SK-N-SH (cell line): ENCODE results near the gene METAP1. TPM values are rescaled to one million over a fixed set of nuclear protein-coding genes. Genes with fewer than 3 reads are reported as not detected.

ENCODE experiments used
- CTCF ChIA-PET: fragments of 300-600, 350-600 bp; formaldehyde crosslinking; extraction: SDS; loops from one replicate; lab custom pipeline; 2021; lab: Yijun Ruan, JAX
- POLR2A ChIA-PET: fragments of 350-600 bp; sonication (Branson Sonifier 250); formaldehyde crosslinking; extraction: SDS; loops from one replicate; lab custom pipeline; 2020; ENCODE audit warnings: antibody characterized with exemption, inconsistent platforms; lab: Yijun Ruan, JAX
- DNase-seq: peaks from one replicate; pipeline ENCODE4 v3.0.0; 2012
- H2AFZ ChIP-seq: fragments of 200-600 bp; sonication (generic); 2 replicates; pipeline ENCODE4 v1.8.1; 2016; ENCODE audit warnings: antibody characterized with exemption, mild to moderate bottlenecking, low read depth
- H3F3A ChIP-seq: fragments of 200-600 bp; sonication (generic); replicated peaks from 2 replicates; pipeline ENCODE3; 2016; ENCODE audit warnings: antibody characterized with exemption, mild to moderate bottlenecking; ENCODE audit not compliant: insufficient read depth
- H3K27ac ChIP-seq, 2 experiments: fragments of 200-500 bp in 1 of 2; fragments of 200-600 bp in 1 of 2; sonication (Bioruptor generic) in 1 of 2; sonication (generic), shearing (Covaris generic) in 1 of 2; 2 replicates each; pipeline versions ENCODE4 v1.5.1 to v1.6.1; 2014 to 2016; ENCODE audit warnings: low read depth in 2 of 2, inconsistent platforms in 1 of 2, low read length in 1 of 2, mild to moderate bottlenecking in 1 of 2, mixed read lengths in 1 of 2
- H3K27me3 ChIP-seq: fragments of 200-600 bp; sonication (generic), shearing (Covaris generic); 2 replicates; pipeline ENCODE4 v1.6.1; 2016; ENCODE audit warnings: mixed run types; ENCODE audit not compliant: insufficient read depth
- H3K36me3 ChIP-seq, 2 experiments: fragments of 200-500 bp in 1 of 2; fragments of 200-600 bp in 1 of 2; sonication (Bioruptor generic) in 1 of 2; sonication (generic) in 1 of 2; replicated peaks in 1 of 2; 2 replicates each; pipeline versions ENCODE3 to v1.5.1; 2014 to 2016; ENCODE audit warnings: low read length in 1 of 2, mild to moderate bottlenecking in 1 of 2; ENCODE audit not compliant: insufficient read depth in 2 of 2, control insufficient read depth in 1 of 2
- H3K4me1 ChIP-seq, 2 experiments: fragments of 200-500 bp in 1 of 2; fragments of 200-600 bp in 1 of 2; sonication (Bioruptor generic) in 1 of 2; sonication (generic), shearing (Covaris generic) in 1 of 2; 2 replicates each; pipeline versions ENCODE4 v1.5.1 to v1.6.1; 2014 to 2016; ENCODE audit warnings: low read depth in 1 of 2, low read length in 1 of 2, mixed run types in 1 of 2; ENCODE audit not compliant: insufficient read depth in 2 of 2, control insufficient read depth in 1 of 2
- H3K4me2 ChIP-seq: fragments of 200-600 bp; sonication (generic), shearing (Covaris generic); 2 replicates; pipeline ENCODE4 v1.6.1; 2017; ENCODE audit warnings: mixed run types
- H3K4me3 ChIP-seq, 2 experiments: fragments of 200-500 bp in 1 of 2; fragments of 200-600 bp in 1 of 2; sonication (Bioruptor generic) in 1 of 2; sonication (generic), shearing (Covaris generic) in 1 of 2; 2 replicates each; pipeline versions ENCODE4 v1.5.1 to v1.8.1; 2014 to 2016; ENCODE audit warnings: low read depth in 2 of 2, inconsistent platforms in 1 of 2, low read length in 1 of 2, mild to moderate bottlenecking in 1 of 2, mixed read lengths in 1 of 2, moderate library complexity in 1 of 2
- H3K79me2 ChIP-seq: fragments of 200-600 bp; sonication (generic); 2 replicates; pipeline ENCODE4 v1.8.1; 2017; ENCODE audit warnings: mild to moderate bottlenecking; ENCODE audit not compliant: insufficient read depth
- H3K9ac ChIP-seq: fragments of 200-600 bp; sonication (generic); 2 replicates; pipeline ENCODE4 v1.6.1; 2017; ENCODE audit warnings: mixed run types
- H3K9me2 ChIP-seq: fragments of 200-600 bp; sonication (generic); 2 replicates; pipeline ENCODE4 v1.6.1; 2017; ENCODE audit warnings: mixed run types
- H3K9me3 ChIP-seq: fragments of 200-600 bp; sonication (generic); 2 replicates; pipeline ENCODE4 v1.6.1; 2017; ENCODE audit warnings: mixed run types, mild to moderate bottlenecking, moderate library complexity
- H4K20me1 ChIP-seq: fragments of 200-600 bp; sonication (generic); 2 replicates; pipeline ENCODE4 v1.6.1; 2017; ENCODE audit warnings: mild to moderate bottlenecking, mixed run types; ENCODE audit not compliant: insufficient read depth
- CHD2 ChIP-seq: fragments of 150-350 bp; IDR thresholded peaks from 2 replicates; pipeline ENCODE4 v1.6.1; 2018; ENCODE audit warnings: low read length; ENCODE audit not compliant: partially characterized antibody
- CTCF ChIP-seq: fragments of 200-600 bp; sonication (generic); IDR thresholded peaks from 2 replicates; pipeline ENCODE4 v1.6.1; 2017; ENCODE audit warnings: antibody characterized with exemption, mild to moderate bottlenecking, moderate library complexity
- ELF1 ChIP-seq: IDR thresholded peaks from 2 replicates; pipeline ENCODE4 v1.4.0; 2012
- FOXJ3 ChIP-seq: sonication (generic); formaldehyde crosslinking; IDR thresholded peaks from 2 replicates; pipeline ENCODE4 v1.5.1; 2020; ENCODE audit warnings: mild to moderate bottlenecking, missing genetic modification reagents
- FOXM1 ChIP-seq: IDR thresholded peaks from 2 replicates; pipeline ENCODE4 v1.4.0; 2012; ENCODE audit warnings: low read depth, mild to moderate bottlenecking
- GABPA ChIP-seq: IDR thresholded peaks from 2 replicates; pipeline ENCODE4 v1.4.0; 2012; ENCODE audit warnings: low read depth, mild to moderate bottlenecking
- IRF3 ChIP-seq: fragments of 150-350 bp; IDR thresholded peaks from 2 replicates; pipeline ENCODE4 v1.6.1; 2016; ENCODE audit warnings: mild to moderate bottlenecking, low read depth, low read length
- JUND ChIP-seq: IDR thresholded peaks from 2 replicates; pipeline ENCODE4 v1.4.0; 2012
- MAX ChIP-seq: IDR thresholded peaks from 2 replicates; pipeline ENCODE4 v1.4.0; 2012; ENCODE audit warnings: low read depth
- MEF2A ChIP-seq: IDR thresholded peaks from 2 replicates; pipeline ENCODE4 v1.4.0; 2012; ENCODE audit warnings: low read depth, borderline replicate concordance
- POLR2AphosphoS5 ChIP-seq: IDR thresholded peaks from 2 replicates; pipeline ENCODE4 v1.6.1; 2012; ENCODE audit warnings: low read depth, low read length
- RAD21 ChIP-seq: IDR thresholded peaks from 2 replicates; pipeline ENCODE4 v1.6.1; 2012; ENCODE audit warnings: mild to moderate bottlenecking, low read length
- RCOR1 ChIP-seq: fragments of 150-350 bp; IDR thresholded peaks from 2 replicates; pipeline ENCODE4 v1.6.1; 2017; ENCODE audit warnings: antibody characterized with exemption, low read length
- REST ChIP-seq: IDR thresholded peaks from 2 replicates; pipeline ENCODE4 v1.6.1; 2012; ENCODE audit warnings: mild to moderate bottlenecking, low read depth, low read length, moderate library complexity
- RFX5 ChIP-seq: IDR thresholded peaks from 2 replicates; pipeline ENCODE4 v1.6.1; 2012; ENCODE audit warnings: mild to moderate bottlenecking, improper control_type of control experiment, low read length
- RXRA ChIP-seq: IDR thresholded peaks from 2 replicates; pipeline ENCODE4 v1.4.0; 2012; ENCODE audit warnings: low read depth, mild to moderate bottlenecking, borderline replicate concordance
- SIN3A ChIP-seq: IDR thresholded peaks from 2 replicates; pipeline ENCODE4 v1.6.1; 2012; ENCODE audit warnings: low read depth, mild to moderate bottlenecking, low read length, moderate library complexity, borderline replicate concordance
- SMC3 ChIP-seq: IDR thresholded peaks from 2 replicates; pipeline ENCODE4 v1.6.1; 2012; ENCODE audit warnings: low read depth, low read length, improper control_type of control experiment
- TCF12 ChIP-seq: IDR thresholded peaks from 2 replicates; pipeline ENCODE4 v1.4.0; 2012
- TEAD4 ChIP-seq: IDR thresholded peaks from 2 replicates; pipeline ENCODE4 v1.4.0; 2012; ENCODE audit warnings: mild to moderate bottlenecking, borderline replicate concordance; ENCODE audit not compliant: insufficient read depth
- USF1 ChIP-seq: IDR thresholded peaks from 2 replicates; pipeline ENCODE4 v1.4.0; 2012; ENCODE audit warnings: low read depth, borderline replicate concordance
- YY1 ChIP-seq: IDR thresholded peaks from 2 replicates; pipeline ENCODE4 v1.4.0; 2012; ENCODE audit warnings: low read depth, mild to moderate bottlenecking
- WGBS: methylation state at CpG from one replicate; pipeline ENCODE4 v1.1.6; 2017; ENCODE audit warnings: low lambda C conversion rate; 5-methylcytosine and 5-hydroxymethylcytosine counted together
- polyA plus RNA-seq, 3 experiments: library from polyadenylated mRNA; depleted of rRNA; stranded (reverse); fragments of >200 nt; gene quantifications; 2 replicates each; pipeline ENCODE4 v1.2.3, GENCODE V29; 2012

Gene METAP1
- polyA plus RNA-seq, 1 of the 3 experiments (the other 2 are of a cell fraction), result 41.0 TPM

- TF ChIP-seq TCF12 (no peak), TEAD4 (no peak), JUND (no peak), CTCF (no peak), RFX5 (no peak), ELF1 (no peak)
- H3K27ac ChIP-seq, result no peak overlapping the region
- 98% methylated on average over 4 of the region's 5 CpGs for WGBS
- no peak overlapping the region for H2AFZ ChIP-seq
- H3K9me2 ChIP-seq, result no peaks in the 10 kb centered on the region
- H4K20me1 ChIP-seq, result peaks cover 21% of the 10 kb centered on the region; the same call in 1 of the 2 replicates
- no peaks in the 10 kb centered on the region for H3F3A ChIP-seq
- no peak overlapping the region for H3K9ac ChIP-seq
- H3K4me1 ChIP-seq, result peaks cover 0 to 2% of the 10 kb centered on the region in 2 experiments; a peak in 1 of 4 replicates
- H3K9me3 ChIP-seq, result no peaks in the 10 kb centered on the region; the same call in 1 of the 2 replicates
- no peak overlapping the region for H3K4me3 ChIP-seq
- ChIA-PET CTCF (interaction anchor here (0.6 kb wide), 1 partner anchor 904 kb away, joined by 3 read pairs; no protein-coding TSS in a partner anchor), POLR2A (no interaction called here)
- H3K27me3 ChIP-seq, result no peaks in the 10 kb centered on the region
- H3K79me2 ChIP-seq, result peaks cover 99% of the 10 kb centered on the region
- no peak overlapping the region for H3K4me2 ChIP-seq
- no peak for DNase-seq
- peaks cover 0 to 17% of the 10 kb centered on the region in 2 experiments for H3K36me3 ChIP-seq
Measured at GRCh38 chr4:99021386-99021785, 25.9 kb downstream of the METAP1 start.

GRCh38 chr4:99022566-99022965, 27.0 kb downstream of the METAP1 start:
- Histone ChIP-seq H3K9ac (no peak overlapping the region), H3K4me1 (peaks cover 0 to 2% of the 10 kb centered on the region in 2 experiments; a peak in 1 of 4 replicates), H3K79me2 (peaks cover 99% of the 10 kb centered on the region), H3F3A (no peaks in the 10 kb centered on the region), H3K4me3 (0 out of 4 replicates have a peak overlapping the region, but pooled peaks of 1 of the 2 experiments have one; percentile 14), H2AFZ (no peak overlapping the region), H3K27me3 (no peaks in the 10 kb centered on the region), H3K9me3 (no peaks in the 10 kb centered on the region; the same call in 1 of the 2 replicates), H3K36me3 (peaks cover 0 to 17% of the 10 kb centered on the region in 2 experiments), H4K20me1 (peaks cover 25% of the 10 kb centered on the region; the same call in 1 of the 2 replicates), H3K4me2 (no peak overlapping the region), H3K27ac (no peak overlapping the region), H3K9me2 (no peaks in the 10 kb centered on the region)
- WGBS, result 98% methylated on average over 9 of the region's 9 CpGs
- no peak for DNase-seq
- POLR2A ChIA-PET, result no interaction called here
- CTCF ChIA-PET, result no interaction called here
- TF ChIP-seq YY1 (no peak), TCF12 (no peak), ELF1 (no peak), RAD21 (no peak), REST (no peak), MAX (no peak), MEF2A (no peak), USF1 (no peak), IRF3 (no peak), FOXM1 (no peak), CHD2 (no peak), SIN3A (no peak), RXRA (no peak), SMC3 (no peak), POLR2AphosphoS5 (no peak), FOXJ3 (no peak), GABPA (no peak), RCOR1 (no peak)
